VCaP (cell line): ENCODE results near the gene USF1.
"Not testable (repeated sequence)": the region's sequence is repeated elsewhere in the genome, so short reads cannot be mapped to it uniquely, and the experiment has no call there.

Source experiments
- H3K27ac ChIP-seq: fragments of 450-650 bp; 2 replicates; pipeline ENCODE4 v1.5.1; 2017
- CTCF ChIP-seq: fragments of 450-650 bp; conservative IDR thresholded peaks from 2 replicates; pipeline ENCODE4 v1.5.1; 2017; ENCODE audit warnings: mild to moderate bottlenecking, moderate library complexity

USF1 gene

GRCh38 chr1:161001525-161001924 lies 44.3 kb downstream of the USF1 start:
- no peak for TF ChIP-seq CTCF
- H3K27ac ChIP-seq, result no peak overlapping the region

- no peak overlapping the region for H3K27ac ChIP-seq
- no peak for TF ChIP-seq CTCF
Measured at GRCh38 chr1:161000736-161001480, 44.9 kb downstream of the USF1 start.

GRCh38 chr1:160999376-160999775 lies 46.4 kb downstream of the USF1 start:
- no peak overlapping the region for H3K27ac ChIP-seq
- TF ChIP-seq CTCF, result no peak

- peak; percentile 73 for TF ChIP-seq CTCF
- H3K27ac ChIP-seq, result no peak overlapping the region
Measured at GRCh38 chr1:160997323-160998038, 48.3 kb downstream of the USF1 start.

GRCh38 chr1:160996178-160996577 lies 49.6 kb downstream of the USF1 start:
- TF ChIP-seq CTCF, result no peak
- H3K27ac ChIP-seq, result no peak overlapping the region

GRCh38 chr1:160993544-160994193 lies 52.1 kb downstream of the USF1 start:
- no peak overlapping the region for H3K27ac ChIP-seq
- peak; percentile 56 for TF ChIP-seq CTCF

- H3K27ac ChIP-seq, result not testable (repeated sequence)
Measured at GRCh38 chr1:160992036-160992435, 53.7 kb downstream of the USF1 start.
